HepG2 (cell line): Measurements from ENCODE around the gene STX4. TPM values are rescaled to one million over a fixed set of nuclear protein-coding genes. Genes with fewer than 3 reads are reported as not detected.

Experiments
- DNMT3B ChIP-seq: conservative IDR thresholded peaks from 2 replicates; pipeline ENCODE4 v1.6.1; 2016; ENCODE audit warnings: missing biosample characterization, control low read depth
- EEA1 ChIP-seq: sonication (generic); formaldehyde crosslinking; IDR thresholded peaks from 2 replicates; pipeline ENCODE4 v1.5.1; 2020; ENCODE audit warnings: mild to moderate bottlenecking, missing genetic modification reagents, borderline replicate concordance
- ELF1 ChIP-seq: sonication (generic); formaldehyde crosslinking; IDR thresholded peaks from 2 replicates; pipeline ENCODE4 v1.4.0; 2020; ENCODE audit warnings: missing genetic modification reagents
- KLF11 ChIP-seq: IDR thresholded peaks from 2 replicates; pipeline ENCODE4 v1.6.1; 2016; ENCODE audit warnings: missing compliant biosample characterization
- MIER3 ChIP-seq: IDR thresholded peaks from 2 replicates; pipeline ENCODE4 v1.6.1; 2016; ENCODE audit warnings: missing compliant biosample characterization, borderline replicate concordance
- MTA3 ChIP-seq: sonication (generic); formaldehyde crosslinking; IDR thresholded peaks from 2 replicates; pipeline ENCODE4 v1.4.0; 2020; ENCODE audit warnings: missing genetic modification reagents
- POGZ ChIP-seq: sonication (generic); formaldehyde crosslinking; IDR thresholded peaks from 2 replicates; pipeline ENCODE4 v1.4.0; 2020; ENCODE audit warnings: mild to moderate bottlenecking, missing genetic modification reagents
- SOX13 ChIP-seq, 3 experiments: fragments of 450-650 bp in 1 of 3; sonication (generic) in 1 of 3; formaldehyde crosslinking in 1 of 3; IDR thresholded peaks in 2 of 3; conservative IDR thresholded peaks in 1 of 3; 2 replicates each; pipeline versions ENCODE4 v1.5.0 to v1.6.1; 2016 to 2020; ENCODE audit warnings: antibody characterized with exemption in 1 of 3, mild to moderate bottlenecking in 1 of 3, missing compliant biosample characterization in 1 of 3, missing genetic modification reagents in 1 of 3, moderate library complexity in 1 of 3
- TOE1 ChIP-seq: sonication (generic); formaldehyde crosslinking; IDR thresholded peaks from 2 replicates; pipeline ENCODE4 v1.4.0; 2020; ENCODE audit warnings: mild to moderate bottlenecking, missing genetic modification reagents
- ZNF224 ChIP-seq: sonication (generic); formaldehyde crosslinking; IDR thresholded peaks from 2 replicates; pipeline ENCODE4 v1.5.0; 2020; ENCODE audit warnings: mild to moderate bottlenecking, missing genetic modification reagents
- ZNF225 ChIP-seq: sonication (generic); formaldehyde crosslinking; IDR thresholded peaks from 2 replicates; pipeline ENCODE4 v1.4.0; 2020; ENCODE audit warnings: mild to moderate bottlenecking, missing genetic modification reagents
- ZNF296 ChIP-seq: sonication (generic); formaldehyde crosslinking; conservative IDR thresholded peaks from 2 replicates; pipeline ENCODE4 v1.5.0; 2020; ENCODE audit warnings: mild to moderate bottlenecking, missing genetic modification reagents
- ZNF839 ChIP-seq: sonication (generic); formaldehyde crosslinking; IDR thresholded peaks from 2 replicates; pipeline ENCODE4 v1.4.0; 2020; ENCODE audit warnings: missing genetic modification reagents, mild to moderate bottlenecking, borderline replicate concordance
- ZNF850 ChIP-seq: sonication (generic); formaldehyde crosslinking; conservative IDR thresholded peaks from 2 replicates; pipeline ENCODE4 v1.9.0; 2021; ENCODE audit warnings: mild to moderate bottlenecking, missing genetic modification reagents
- ZSCAN20 ChIP-seq: sonication (generic); formaldehyde crosslinking; IDR thresholded peaks from 2 replicates; pipeline ENCODE4 v1.4.0; 2020; ENCODE audit warnings: missing genetic modification reagents, mild to moderate bottlenecking, borderline replicate concordance
- polyA plus RNA-seq, 8 experiments: library from polyadenylated mRNA; depleted of rRNA in 3 of 8; stranded (reverse) in 7 of 8; unstranded in 1 of 8; fragments of >200 nt; fragmentation: Illumina TruSeq in 4 of 8; extraction: Trizol in 4 of 8; gene quantifications; 2 replicates each; pipeline versions ENCODE4 v1.2.1 to v1.2.3, GENCODE V29; 2011 to 2016; ENCODE audit warnings: low read depth in 4 of 8, missing spikeins in 1 of 8, mixed read lengths in 1 of 8; ENCODE audit not compliant: insufficient read depth in 1 of 8
- total RNA-seq, 5 experiments: library from RNA; depleted of rRNA; stranded (reverse); fragments of >200 nt; fragmentation: Illumina TruSeq; extraction: Trizol; gene quantifications; 2 replicates each; pipeline ENCODE4 v1.2.3, GENCODE V29; 2016; ENCODE audit warnings: low read depth in 1 of 5
- TF ChIP-seq, protein P1 (sequence below): sonication (generic); formaldehyde crosslinking; IDR thresholded peaks from 2 replicates; pipeline ENCODE4 v1.4.0; 2020; ENCODE audit warnings: mild to moderate bottlenecking, missing genetic modification reagents
- TF ChIP-seq, protein P2 (sequence below): sonication (generic); formaldehyde crosslinking; IDR thresholded peaks from 2 replicates; pipeline ENCODE4 v1.9.0; 2021; ENCODE audit warnings: mild to moderate bottlenecking, missing genetic modification reagents
- TF ChIP-seq, protein P3 (sequence below): sonication (generic); formaldehyde crosslinking; IDR thresholded peaks from 2 replicates; pipeline ENCODE4 v1.5.1; 2020; ENCODE audit warnings: missing genetic modification reagents, mild to moderate bottlenecking, borderline replicate concordance
- TF ChIP-seq, protein P4 (sequence below): sonication (generic); formaldehyde crosslinking; conservative IDR thresholded peaks from 2 replicates; pipeline ENCODE4 v1.4.0; 2020; ENCODE audit warnings: missing genetic modification reagents

The STX4 gene
- total and polyA plus RNA-seq, 2 of the 13 experiments (the other 11 are each of a cell fraction or from before 2014, with no cell fraction given) = 29.2 to 34.6 TPM

DNA sequence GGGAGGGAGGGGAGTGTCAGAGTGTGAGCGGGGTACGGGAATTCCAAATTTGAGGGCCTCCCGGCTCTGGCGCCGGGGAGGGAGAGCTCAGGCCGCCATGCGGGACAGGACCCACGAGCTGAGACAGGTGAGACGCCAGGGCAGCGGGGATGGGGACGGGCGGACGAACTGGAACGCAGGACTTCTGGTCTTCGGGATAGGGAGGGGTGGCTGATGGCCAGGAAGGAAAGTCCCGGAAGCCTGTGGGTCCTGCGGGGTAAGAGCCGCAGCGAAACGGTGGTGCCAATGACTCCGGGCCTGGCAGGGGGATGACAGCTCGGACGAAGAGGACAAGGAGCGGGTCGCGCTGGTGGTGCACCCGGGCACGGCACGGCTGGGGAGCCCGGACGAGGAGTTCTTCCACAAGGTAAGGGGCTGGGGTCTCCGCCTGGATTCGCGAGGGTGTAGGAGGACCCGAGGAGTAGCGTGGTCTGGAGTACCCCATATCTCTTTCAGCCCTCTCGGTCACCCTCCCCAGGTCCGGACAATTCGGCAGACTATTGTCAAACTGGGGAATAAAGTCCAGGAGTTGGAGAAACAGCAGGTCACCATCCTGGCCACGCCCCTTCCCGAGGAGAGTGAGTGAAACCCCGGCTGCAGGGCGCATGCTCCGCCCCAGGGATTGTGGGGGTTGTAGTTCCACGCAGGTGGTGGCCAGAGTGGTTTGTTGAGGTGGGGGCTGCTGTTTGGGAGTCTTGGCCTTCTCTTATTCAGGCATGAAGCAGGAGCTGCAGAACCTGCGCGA is 543 bp downstream of the STX4 start (continued):
- TF ChIP-seq ZNF850 (CRISPR knock-in tag) = no peak
- TF ChIP-seq ZSCAN20 = 0 out of 2 replicates have a peak, but pooled peaks have one; percentile 40
- TF ChIP-seq POGZ (CRISPR knock-in tag) = no peak
- no peak for TF ChIP-seq EEA1 (CRISPR knock-in tag)
- TF ChIP-seq SOX13 (IDR thresholded peaks at IDR 0.05) = no peak
- peak in 1 of 2 experiments; percentile 43; a peak in 2 of 4 replicates for TF ChIP-seq SOX13 (CRISPR knock-in tag; conservative IDR thresholded peaks at IDR 0.05 in 1 of 2, IDR thresholded peaks at IDR 0.05 in 1 of 2)
- TF ChIP-seq, protein P1, sequence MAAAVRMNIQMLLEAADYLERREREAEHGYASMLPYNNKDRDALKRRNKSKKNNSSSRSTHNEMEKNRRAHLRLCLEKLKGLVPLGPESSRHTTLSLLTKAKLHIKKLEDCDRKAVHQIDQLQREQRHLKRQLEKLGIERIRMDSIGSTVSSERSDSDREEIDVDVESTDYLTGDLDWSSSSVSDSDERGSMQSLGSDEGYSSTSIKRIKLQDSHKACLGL (CRISPR knock-in tag) = peak; percentile 15; the same call in 1 of the 2 replicates
- TF ChIP-seq KLF11 (CRISPR knock-in tag) = peak; percentile 20
- TF ChIP-seq DNMT3B (CRISPR knock-in tag) = no peak
- peak; percentile 57 for TF ChIP-seq MIER3 (CRISPR knock-in tag)
- TF ChIP-seq ELF1 = peak; percentile 58; the same call in 1 of the 2 replicates
- TF ChIP-seq MTA3 (CRISPR knock-in tag) = no peak
- TF ChIP-seq, protein P2, sequence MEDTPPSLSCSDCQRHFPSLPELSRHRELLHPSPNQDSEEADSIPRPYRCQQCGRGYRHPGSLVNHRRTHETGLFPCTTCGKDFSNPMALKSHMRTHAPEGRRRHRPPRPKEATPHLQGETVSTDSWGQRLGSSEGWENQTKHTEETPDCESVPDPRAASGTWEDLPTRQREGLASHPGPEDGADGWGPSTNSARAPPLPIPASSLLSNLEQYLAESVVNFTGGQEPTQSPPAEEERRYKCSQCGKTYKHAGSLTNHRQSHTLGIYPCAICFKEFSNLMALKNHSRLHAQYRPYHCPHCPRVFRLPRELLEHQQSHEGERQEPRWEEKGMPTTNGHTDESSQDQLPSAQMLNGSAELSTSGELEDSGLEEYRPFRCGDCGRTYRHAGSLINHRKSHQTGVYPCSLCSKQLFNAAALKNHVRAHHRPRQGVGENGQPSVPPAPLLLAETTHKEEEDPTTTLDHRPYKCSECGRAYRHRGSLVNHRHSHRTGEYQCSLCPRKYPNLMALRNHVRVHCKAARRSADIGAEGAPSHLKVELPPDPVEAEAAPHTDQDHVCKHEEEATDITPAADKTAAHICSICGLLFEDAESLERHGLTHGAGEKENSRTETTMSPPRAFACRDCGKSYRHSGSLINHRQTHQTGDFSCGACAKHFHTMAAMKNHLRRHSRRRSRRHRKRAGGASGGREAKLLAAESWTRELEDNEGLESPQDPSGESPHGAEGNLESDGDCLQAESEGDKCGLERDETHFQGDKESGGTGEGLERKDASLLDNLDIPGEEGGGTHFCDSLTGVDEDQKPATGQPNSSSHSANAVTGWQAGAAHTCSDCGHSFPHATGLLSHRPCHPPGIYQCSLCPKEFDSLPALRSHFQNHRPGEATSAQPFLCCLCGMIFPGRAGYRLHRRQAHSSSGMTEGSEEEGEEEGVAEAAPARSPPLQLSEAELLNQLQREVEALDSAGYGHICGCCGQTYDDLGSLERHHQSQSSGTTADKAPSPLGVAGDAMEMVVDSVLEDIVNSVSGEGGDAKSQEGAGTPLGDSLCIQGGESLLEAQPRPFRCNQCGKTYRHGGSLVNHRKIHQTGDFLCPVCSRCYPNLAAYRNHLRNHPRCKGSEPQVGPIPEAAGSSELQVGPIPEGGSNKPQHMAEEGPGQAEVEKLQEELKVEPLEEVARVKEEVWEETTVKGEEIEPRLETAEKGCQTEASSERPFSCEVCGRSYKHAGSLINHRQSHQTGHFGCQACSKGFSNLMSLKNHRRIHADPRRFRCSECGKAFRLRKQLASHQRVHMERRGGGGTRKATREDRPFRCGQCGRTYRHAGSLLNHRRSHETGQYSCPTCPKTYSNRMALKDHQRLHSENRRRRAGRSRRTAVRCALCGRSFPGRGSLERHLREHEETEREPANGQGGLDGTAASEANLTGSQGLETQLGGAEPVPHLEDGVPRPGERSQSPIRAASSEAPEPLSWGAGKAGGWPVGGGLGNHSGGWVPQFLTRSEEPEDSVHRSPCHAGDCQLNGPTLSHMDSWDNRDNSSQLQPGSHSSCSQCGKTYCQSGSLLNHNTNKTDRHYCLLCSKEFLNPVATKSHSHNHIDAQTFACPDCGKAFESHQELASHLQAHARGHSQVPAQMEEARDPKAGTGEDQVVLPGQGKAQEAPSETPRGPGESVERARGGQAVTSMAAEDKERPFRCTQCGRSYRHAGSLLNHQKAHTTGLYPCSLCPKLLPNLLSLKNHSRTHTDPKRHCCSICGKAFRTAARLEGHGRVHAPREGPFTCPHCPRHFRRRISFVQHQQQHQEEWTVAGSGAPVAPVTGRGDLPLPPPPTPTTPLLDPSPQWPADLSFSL = no peak; the same call in 1 of the 2 replicates
- no peak for TF ChIP-seq TOE1 (CRISPR knock-in tag)
- TF ChIP-seq ZNF224 (CRISPR knock-in tag) = peak; percentile 94
- no peak for TF ChIP-seq ZNF225 (CRISPR knock-in tag)
- 0 out of 2 replicates have a peak, but pooled peaks have one; percentile 54 for TF ChIP-seq ZNF296 (CRISPR knock-in tag)
- TF ChIP-seq, protein P3, sequence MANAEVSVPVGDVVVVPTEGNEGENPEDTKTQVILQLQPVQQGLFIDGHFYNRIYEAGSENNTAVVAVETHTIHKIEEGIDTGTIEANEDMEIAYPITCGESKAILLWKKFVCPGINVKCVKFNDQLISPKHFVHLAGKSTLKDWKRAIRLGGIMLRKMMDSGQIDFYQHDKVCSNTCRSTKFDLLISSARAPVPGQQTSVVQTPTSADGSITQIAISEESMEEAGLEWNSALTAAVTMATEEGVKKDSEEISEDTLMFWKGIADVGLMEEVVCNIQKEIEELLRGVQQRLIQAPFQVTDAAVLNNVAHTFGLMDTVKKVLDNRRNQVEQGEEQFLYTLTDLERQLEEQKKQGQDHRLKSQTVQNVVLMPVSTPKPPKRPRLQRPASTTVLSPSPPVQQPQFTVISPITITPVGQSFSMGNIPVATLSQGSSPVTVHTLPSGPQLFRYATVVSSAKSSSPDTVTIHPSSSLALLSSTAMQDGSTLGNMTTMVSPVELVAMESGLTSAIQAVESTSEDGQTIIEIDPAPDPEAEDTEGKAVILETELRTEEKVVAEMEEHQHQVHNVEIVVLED = peak; percentile 49; the same call in 1 of the 2 replicates
- peak; percentile 62; the same call in 1 of the 2 replicates for TF ChIP-seq ZNF839 (CRISPR knock-in tag)
- TF ChIP-seq, protein P4, sequence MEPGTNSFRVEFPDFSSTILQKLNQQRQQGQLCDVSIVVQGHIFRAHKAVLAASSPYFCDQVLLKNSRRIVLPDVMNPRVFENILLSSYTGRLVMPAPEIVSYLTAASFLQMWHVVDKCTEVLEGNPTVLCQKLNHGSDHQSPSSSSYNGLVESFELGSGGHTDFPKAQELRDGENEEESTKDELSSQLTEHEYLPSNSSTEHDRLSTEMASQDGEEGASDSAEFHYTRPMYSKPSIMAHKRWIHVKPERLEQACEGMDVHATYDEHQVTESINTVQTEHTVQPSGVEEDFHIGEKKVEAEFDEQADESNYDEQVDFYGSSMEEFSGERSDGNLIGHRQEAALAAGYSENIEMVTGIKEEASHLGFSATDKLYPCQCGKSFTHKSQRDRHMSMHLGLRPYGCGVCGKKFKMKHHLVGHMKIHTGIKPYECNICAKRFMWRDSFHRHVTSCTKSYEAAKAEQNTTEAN (CRISPR knock-in tag) = peak; percentile 65; the same call in 1 of the 2 replicates
